ENCODE data around the gene MC3R.

DNA sequence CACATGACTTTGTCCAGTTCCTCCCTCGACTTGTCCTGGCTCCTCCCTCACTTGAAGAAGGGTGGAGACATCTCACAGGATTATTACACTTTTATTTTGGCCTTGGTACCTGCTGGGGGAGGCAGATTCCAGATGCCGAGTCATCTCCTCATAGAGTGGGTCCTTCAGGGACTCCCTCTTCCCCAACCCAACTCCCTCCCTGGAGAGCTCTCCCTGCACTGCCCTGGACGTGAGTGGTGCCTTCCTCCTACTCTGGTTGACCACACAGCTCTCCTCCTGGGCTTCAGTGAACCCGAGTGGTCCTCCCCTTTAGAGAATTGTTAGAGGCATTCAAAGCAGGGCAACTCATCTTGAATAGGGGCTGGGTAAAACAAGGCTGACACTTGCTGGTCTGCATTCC lies 40.9 kb upstream of the MC3R start:
- TF ChIP-seq, protein P1, sequence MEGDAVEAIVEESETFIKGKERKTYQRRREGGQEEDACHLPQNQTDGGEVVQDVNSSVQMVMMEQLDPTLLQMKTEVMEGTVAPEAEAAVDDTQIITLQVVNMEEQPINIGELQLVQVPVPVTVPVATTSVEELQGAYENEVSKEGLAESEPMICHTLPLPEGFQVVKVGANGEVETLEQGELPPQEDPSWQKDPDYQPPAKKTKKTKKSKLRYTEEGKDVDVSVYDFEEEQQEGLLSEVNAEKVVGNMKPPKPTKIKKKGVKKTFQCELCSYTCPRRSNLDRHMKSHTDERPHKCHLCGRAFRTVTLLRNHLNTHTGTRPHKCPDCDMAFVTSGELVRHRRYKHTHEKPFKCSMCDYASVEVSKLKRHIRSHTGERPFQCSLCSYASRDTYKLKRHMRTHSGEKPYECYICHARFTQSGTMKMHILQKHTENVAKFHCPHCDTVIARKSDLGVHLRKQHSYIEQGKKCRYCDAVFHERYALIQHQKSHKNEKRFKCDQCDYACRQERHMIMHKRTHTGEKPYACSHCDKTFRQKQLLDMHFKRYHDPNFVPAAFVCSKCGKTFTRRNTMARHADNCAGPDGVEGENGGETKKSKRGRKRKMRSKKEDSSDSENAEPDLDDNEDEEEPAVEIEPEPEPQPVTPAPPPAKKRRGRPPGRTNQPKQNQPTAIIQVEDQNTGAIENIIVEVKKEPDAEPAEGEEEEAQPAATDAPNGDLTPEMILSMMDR (IDR thresholded peaks at IDR 0.05): no peak
- no peak for TF ChIP-seq EZH2 (IDR thresholded peaks at IDR 0.05; ENCODE audit: borderline replicate concordance, insufficient read depth, low read depth, low read length, poor library complexity, severe bottlenecking)
